H1 (cell line): ENCODE data around the gene KRT7. TPM values are rescaled to one million over a fixed set of nuclear protein-coding genes. Genes with fewer than 3 reads are reported as not detected.

Source experiments
- CEBPB ChIP-seq: IDR thresholded peaks from 2 replicates; pipeline ENCODE4 v1.6.1; 2012; ENCODE audit warnings: low read depth, low read length
- CREB1 ChIP-seq: IDR thresholded peaks from 2 replicates; pipeline ENCODE4 v1.6.1; 2012; ENCODE audit warnings: inconsistent platforms
- HDAC6 ChIP-seq: IDR thresholded peaks from one replicate; pipeline ENCODE4 v1.7.1; 2012; ENCODE audit warnings: low read depth, mild to moderate bottlenecking, inconsistent platforms, low read length, moderate library complexity
- JUND ChIP-seq: IDR thresholded peaks from 2 replicates; pipeline ENCODE4 v1.6.1; 2011; ENCODE audit warnings: mild to moderate bottlenecking, improper control_type of control experiment, low read length
- KDM1A ChIP-seq: fragments of 200-600, 300-600 bp; sonication (generic); IDR thresholded peaks from 2 replicates; pipeline ENCODE4 v1.7.1; 2016; ENCODE audit warnings: mild to moderate bottlenecking, low read length, borderline replicate concordance
- POU5F1 ChIP-seq: IDR thresholded peaks from 2 replicates; pipeline ENCODE4 v1.6.1; 2011; ENCODE audit warnings: low read depth, mild to moderate bottlenecking, low read length, moderate library complexity
- SIN3A ChIP-seq, 2 experiments: IDR thresholded peaks in 1 of 2; conservative IDR thresholded peaks in 1 of 2; 2 replicates each; pipeline ENCODE4 v1.6.1; 2011 to 2012; ENCODE audit warnings: low read length in 2 of 2, improper control_type of control experiment in 1 of 2, low read depth in 1 of 2, mild to moderate bottlenecking in 1 of 2
- polyA plus RNA-seq, 7 experiments: library from polyadenylated mRNA; depleted of rRNA in 3 of 7; stranded (reverse) in 5 of 7; unstranded in 2 of 7; fragments of >200 nt in 5 of 7; fragments of 200-250 nt in 2 of 7; gene quantifications; 1 replicate in 5 of 7; 2 replicates in 1 of 7; 4 replicates in 1 of 7; pipeline versions ENCODE4 v1.2.1 to v1.2.3, GENCODE V29; 2011 to 2013; ENCODE audit warnings: missing spikeins in 2 of 7, mixed read lengths in 2 of 7
- total RNA-seq: library from RNA; stranded (reverse); fragmentation: NEBNext Ultra II Directional; extraction: Animal tissue kit (Norgen Biotek cat#: 25700); gene quantifications from 2 replicates; pipeline ENCODE4 v1.2.1, GENCODE V29; 2021

Gene KRT7
- total and polyA plus RNA-seq, 2 of the 8 experiments (the other 6 are each of a cell fraction or from before 2014, with no cell fraction given), result 13.2 to 19.0 TPM

DNA sequence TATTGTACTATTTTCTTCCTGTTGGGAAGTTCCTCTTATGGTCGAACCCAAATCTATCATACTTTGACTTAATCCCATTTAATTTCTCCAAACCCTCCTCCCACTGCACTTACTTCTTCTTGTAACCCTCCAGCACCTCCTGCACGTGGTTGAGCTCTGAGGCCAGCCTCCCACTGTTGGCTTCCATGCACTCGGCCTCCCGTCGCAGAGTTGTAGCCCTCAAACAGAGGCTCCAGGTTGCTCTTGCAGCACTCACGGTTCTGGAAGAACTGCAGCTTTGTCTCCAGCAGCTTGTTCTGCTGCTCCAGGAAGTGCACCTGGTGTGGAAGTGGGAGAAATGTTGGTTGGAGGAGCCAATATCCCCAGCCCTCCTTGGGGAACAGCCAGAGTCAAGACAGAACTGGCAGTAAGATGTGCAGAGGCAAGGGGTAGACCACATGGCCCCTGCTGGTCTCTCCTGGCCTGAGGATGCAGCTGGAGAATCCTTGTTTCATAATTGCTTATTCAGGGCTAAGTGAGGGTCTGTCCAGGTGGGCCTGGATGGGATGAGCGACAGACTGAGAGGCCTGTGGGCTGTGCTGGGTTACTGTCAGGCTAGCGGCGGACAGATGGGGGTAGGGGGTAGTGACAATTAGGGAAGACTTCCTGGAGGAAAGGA, 23.0 kb downstream of the KRT7 start (continued):
- TF ChIP-seq POU5F1 (no peak), CREB1 (no peak), JUND (no peak), CEBPB (no peak), SIN3A (conservative IDR thresholded peaks at IDR 0.05 in 1 of 2, IDR thresholded peaks at IDR 0.05 in 1 of 2; ENCODE audit: low read depth in 1 of 2, low read length in 2 of 2) (no peak), HDAC6 (no peak), KDM1A (no peak)
